ENCODE data around the gene ADGRB2.

Gene ADGRB2

DNA sequence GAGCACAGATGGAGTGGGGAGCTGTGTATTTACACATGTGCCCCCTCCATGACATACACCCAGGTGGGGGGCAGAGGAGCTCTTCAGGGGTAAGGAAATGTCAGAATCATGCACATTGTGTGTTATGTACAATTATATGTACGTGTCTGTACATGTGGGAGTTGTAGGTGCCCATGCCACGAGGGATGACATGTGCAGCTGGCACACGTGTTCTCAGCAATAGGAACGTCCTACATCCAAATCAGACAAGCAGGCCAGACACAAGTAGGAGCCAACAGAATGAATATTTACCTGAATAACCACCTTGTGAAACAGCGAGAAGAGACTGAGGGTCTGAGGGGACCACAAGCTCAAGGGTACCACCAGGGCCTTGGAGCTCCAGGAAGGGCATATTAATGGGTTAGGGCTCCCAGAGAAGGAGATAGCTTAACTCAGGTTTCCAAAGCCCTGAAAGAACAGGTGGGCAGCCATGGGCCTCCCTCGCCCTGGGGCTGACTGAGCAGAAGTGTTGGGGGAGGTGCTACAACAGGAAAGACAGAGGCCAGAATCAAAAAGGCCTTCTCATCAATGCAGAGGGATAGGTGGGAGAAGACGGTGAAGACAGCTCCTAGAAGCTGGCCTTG lies 63.6 kb downstream of the ADGRB2 start:
- DNase-seq (ENCODE audit: low spot score) = no peak

DNA sequence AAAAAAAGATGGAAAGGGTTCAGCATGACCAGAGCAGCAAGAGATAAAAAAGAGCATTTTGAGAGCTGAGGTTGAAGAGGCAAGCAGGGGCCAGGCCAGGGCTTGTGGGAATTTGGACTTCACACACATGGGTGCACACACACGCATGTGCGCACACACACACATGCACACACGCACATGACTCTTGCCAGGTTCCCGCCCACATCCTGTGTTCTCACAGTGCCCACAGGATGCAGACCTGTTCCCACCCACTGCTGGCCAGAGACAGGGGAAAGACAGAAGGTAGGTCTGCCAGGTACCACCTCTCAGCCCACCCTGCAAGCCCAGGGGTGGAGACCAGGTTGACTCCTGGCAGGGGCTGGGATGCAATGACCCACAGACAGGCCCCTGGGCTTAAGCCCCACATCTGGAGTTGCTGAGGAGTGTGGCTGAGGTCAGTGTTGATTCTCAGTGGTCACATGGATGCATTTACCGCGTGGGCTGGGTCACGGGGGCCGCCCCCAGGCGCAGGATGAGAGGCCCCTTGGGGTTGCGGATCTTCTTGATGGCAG lies 64.7 kb downstream of the ADGRB2 start:
- peak; percentile 43 for DNase-seq (ENCODE audit: low spot score)

DNA sequence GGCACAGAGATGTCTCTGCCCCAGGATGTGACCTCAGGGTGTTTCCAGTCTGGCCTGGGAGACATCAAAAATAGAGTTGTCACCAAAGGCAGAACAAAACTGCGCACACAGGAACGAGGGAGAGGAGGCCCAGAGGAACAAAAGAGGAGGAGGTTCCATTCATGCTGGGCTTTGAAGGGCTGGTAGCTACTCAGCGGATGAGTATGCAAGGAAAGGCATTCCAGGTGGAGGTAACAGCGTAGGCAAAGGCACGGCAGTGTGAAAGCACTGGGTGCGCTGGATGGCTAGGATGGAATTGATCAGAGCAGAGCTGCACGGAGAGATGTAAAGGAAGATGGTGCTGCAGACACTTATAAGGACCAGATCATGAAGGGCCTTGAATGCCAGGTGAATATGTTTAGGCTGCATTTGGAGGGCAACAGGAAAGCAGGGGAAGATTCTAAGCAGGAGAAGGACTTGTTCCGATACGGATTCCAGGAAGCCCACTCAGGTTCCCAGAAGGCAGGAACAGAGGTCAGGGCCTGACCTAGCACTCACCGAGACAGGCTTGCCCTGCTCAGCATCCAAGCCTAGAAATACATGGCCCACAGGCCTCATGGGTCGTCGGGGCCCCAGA lies 66.7 kb downstream of the ADGRB2 start:
- DNase-seq (ENCODE audit: low spot score) = no peak

DNA sequence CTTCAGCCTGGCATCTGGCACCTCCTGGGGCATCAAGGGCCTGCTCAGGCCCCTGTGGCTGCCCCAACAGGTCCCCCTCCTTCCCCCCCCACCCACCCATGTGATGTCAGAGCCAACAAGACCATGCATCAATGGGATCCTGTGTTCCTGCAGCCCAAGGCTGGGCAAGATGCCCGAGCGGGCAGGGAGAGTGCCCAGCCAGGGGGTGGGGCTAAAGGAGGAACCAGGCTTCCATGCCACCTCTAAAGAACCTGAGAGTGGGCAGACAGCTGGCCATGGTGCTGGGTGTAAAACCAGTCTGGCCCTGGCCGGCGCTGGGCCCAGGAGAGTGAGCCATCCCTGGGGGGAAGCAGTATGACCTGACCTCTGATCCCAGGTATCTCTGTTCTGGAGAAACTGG lies 67.9 kb downstream of the ADGRB2 start:
- no peak for DNase-seq (ENCODE audit: low spot score)

DNA sequence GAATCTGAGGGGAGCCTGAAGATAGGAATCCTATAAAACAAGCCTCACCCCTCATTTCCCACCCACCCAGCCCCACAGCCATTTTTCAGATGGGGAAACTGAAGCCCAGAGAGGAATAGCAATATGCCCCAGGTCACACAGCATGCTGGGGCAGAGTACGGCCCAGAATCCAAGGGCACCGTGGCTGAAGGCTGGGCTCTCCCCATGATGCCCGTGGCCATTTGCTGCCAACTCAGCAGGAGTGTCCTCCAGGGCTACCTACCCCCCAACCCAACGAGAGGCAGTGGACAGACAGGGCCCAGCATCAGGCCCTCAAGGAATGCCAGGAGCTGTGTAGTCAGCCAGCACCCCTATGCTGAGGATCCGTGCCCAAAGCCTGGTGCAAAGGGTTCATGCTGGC lies 68.8 kb downstream of the ADGRB2 start:
- no peak for DNase-seq (ENCODE audit: low spot score)

DNA sequence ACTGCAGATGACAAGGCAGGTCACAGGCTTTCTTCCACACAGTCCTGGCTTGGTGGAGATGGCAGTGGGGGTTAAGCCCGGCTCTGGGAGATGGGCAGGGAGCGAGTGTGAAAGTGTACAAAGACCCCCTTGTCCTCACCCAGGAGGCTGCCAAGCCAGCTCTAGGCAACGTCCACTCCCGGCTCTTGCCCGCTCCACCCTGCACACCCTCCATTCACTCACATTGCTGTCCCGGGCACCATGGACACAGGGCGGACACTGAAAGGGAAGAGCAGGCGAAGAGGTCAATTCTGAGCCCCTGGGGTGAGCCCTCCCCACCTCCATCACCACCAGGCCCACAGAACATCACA lies 69.2 kb downstream of the ADGRB2 start:
- DNase-seq (ENCODE audit: low spot score) = no peak

DNA sequence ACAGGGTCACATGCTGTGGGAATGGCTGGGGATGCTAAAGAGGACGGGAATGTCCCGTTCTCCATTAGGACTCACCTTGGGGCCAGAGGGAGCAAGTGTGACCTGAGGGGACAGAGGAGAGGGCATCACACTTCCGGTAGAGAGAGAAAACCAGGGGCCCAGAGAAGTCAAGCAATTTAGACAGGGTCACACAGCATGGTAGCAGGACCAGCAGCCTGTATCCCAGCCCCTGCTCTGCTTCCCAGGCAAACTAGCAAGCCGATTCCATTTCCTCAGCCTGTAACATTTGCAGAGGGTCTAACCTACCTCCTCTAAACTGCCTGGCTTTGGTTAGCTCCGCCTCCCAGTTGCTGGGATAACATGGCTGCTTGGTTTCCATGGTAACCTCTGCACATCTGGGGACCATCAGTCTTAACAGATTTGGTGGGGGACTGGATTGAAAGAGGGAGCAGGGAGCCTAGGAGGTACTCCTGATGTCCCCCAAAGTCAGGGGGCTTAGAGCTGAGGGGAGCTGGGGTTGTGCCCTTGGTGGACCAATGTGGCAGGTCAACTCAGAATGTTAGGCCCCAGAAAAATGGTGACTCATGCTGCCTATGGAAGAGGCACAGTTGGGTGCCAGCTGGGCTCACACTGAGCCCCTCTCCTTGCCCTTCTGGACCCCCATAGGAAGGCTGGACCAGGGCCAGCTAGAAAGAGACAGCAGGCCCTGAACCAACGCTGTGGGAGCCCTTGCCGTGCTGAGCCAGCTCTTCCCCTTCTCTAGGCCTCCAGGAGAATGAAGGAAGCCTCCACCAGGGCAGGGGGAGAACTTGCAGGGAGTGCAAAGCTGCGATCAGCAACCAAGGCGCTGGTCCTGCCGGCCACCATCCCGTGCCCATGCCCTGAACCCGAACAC lies 69.8 kb downstream of the ADGRB2 start:
- no peak for DNase-seq (ENCODE audit: low spot score)

DNA sequence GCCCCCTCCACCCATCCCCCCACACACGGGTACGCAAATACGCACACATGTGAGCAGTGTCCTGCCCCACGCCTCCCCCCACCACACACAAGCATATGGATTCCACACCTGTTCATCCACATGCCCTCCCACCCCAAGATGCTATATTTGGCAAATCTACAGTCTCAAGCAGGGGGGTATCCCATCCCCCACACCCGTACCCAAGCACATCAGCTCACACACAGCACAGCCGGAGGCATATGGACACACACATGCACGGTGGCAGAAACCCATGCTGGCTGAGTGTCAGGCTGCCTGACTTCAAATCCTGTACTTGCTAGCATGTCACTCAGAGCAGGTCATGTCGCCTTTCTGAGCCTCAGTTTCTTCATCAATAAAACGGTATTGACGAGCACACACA lies 70.9 kb downstream of the ADGRB2 start:
- no peak for DNase-seq (ENCODE audit: low spot score)

DNA sequence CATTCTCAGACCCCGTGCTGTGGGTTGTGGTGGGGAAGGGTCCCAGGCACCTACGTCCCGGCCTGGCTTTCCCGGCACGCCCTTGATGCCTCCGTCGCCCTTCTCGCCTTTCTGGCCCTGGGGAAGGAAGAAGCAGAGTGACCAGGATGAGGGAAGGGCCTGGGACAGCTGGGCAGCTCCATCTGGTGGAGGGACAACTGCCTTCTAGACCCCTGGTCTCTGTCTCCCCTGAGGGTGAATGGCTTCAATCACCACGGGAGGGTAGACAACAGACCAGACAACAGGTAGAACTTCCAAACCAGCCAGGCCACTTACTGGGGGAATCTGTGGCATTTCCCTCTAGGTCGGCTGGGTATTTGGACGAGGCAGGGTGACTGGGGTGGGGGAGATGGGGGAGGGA lies 72.2 kb downstream of the ADGRB2 start:
- DNase-seq (ENCODE audit: low spot score) = no peak

DNA sequence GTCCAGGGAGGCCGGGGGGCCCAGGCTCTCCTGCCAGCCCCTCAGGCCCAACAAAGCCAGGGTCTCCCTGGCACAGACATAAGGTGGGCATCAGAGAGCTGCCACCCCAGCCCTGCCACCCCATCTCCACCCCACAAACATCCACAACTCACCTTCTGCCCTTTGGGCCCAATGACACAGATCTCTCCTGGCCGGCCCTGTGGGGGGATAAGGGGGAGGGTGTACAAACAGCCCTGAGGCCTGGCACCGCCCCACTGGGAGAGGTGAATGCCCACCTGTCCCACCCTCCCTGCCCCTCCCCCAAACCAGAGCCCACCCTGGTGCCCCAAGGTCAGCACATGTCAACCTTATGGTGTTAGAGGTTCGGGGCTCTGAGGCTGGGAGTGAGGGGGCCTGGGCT lies 72.7 kb downstream of the ADGRB2 start:
- no peak for DNase-seq (ENCODE audit: low spot score)

DNA sequence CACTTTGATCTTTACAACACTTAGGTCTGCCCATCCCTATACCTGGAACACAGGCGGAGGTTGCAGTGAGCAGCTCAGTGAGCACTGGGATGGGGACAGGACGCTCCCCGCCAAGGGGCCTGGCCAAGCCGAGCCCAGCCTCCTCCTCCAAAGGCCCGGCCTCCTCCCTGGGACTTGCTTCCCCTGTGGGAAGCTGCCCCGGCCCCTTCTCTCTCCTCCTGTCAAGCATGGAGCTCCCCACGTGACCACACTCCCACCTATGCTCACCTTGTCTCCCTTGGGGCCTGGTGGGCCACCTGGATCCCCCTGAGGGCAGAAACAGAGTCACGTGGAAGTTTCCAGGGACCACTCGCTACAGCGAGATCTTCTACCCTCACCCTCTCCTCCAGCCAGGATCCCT lies 73.2 kb downstream of the ADGRB2 start:
- no peak for DNase-seq (ENCODE audit: low spot score)

DNA sequence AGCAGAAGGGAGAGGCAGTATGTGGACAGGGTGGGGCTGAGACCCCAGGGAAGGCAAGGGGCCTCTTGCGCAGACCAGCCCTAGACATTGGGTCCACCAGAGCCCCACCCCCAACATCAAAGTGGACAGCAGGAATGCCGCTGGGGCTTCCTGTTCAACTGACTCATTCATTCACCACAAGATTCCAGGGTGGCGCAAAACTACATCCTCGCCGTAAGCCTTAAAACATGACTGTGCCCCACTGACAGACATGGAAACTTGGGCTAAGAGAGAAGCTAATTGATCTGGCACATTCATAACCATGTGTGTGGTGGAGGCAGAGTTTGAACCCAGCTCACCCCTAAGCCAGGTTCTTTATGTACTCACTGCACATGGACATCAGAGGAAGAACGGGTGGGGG lies 74.3 kb downstream of the ADGRB2 start:
- DNase-seq (ENCODE audit: low spot score) = no peak

DNA sequence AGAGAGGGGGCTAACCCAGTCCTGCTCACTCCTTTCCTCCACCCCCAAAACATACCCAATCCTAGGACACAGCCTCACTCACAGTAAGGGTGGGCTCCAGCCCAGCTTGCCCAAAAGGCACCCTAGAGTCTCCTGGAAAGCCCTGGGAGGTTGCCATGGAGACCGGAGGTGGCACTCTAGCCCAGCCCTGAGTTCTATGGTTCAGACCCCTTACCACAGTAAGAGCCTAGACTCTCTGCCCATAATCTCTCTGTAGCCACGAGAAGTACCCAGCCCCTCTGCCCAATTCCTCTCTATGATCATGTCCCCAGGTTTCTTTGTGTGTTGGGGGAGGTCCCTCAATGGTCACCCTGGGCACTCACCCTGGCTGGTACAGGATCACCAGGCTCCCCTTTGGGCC lies 74.8 kb downstream of the ADGRB2 start:
- no peak for DNase-seq (ENCODE audit: low spot score)

DNA sequence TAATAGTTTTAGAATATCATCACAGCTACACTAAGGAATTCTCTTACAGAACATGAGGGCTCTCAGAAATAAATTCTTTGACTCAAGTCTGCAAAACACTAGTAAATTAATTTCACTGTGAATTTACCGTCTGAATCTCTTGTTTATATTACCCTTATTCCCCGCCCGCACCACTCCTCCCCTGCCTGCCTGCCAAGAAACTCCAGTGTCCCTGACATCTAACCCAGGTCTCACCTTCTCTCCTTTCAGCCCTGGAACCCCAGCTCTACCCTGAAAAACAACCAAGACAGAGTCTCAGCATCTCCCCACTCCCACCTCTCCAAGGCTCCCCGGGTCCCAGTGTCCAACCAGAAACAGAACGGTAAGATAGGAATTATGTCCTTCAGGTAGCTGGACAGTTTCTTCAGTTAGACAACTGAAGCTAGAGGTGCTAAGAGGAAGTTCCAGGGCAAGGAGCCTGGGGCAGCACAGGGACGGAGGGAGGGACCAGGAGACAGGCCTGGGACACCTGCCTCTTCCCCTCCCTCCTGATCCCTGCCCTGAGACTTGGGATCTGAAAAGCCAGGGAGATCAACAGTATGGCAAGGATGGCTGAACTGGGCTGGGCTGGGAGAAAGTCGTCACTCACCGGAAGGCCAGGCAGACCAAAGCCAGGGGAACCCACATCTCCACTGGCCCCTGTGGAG lies 75.8 kb downstream of the ADGRB2 start:
- DNase-seq (ENCODE audit: low spot score) = no peak

DNA sequence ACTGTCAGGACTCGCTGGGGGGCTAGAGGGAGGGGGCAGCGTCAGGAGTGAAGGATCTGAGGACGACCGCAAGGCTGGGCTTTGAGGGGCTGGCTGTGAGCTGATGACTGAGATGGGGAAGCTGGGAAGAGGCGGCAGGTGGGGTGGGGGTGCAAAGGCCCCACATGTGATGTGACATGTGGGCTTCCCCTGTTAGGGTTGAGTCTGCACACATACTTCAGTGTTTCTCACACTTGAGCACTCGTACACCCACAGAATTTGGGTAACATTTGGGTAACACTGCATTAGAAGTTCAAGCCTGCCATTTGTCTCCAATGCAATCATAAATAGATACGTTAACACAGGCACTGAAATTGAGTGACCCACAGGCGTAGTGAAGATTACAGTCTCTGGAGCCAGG lies 76.5 kb downstream of the ADGRB2 start:
- DNase-seq (ENCODE audit: low spot score) = no peak

DNA sequence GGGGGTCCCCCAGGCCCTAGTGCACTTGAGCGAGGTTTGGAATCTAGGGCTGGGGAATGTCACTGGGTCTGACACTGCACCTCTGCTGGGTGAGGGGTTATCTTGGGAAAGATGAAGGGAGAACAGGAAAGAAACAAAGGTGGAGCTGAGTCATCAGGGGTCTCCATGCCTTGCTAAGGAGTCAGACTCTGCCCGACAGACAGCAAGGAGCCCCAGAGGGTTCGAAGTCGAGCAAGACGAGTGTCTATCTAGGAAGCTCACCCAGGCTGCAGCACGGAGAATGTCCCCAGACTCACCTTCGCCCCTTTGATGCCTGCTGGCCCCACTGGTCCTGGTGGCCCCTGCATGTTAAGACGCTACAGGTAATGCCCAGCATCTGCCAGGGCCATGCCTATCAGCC lies 78.3 kb downstream of the ADGRB2 start:
- no peak for DNase-seq (ENCODE audit: low spot score)

DNA sequence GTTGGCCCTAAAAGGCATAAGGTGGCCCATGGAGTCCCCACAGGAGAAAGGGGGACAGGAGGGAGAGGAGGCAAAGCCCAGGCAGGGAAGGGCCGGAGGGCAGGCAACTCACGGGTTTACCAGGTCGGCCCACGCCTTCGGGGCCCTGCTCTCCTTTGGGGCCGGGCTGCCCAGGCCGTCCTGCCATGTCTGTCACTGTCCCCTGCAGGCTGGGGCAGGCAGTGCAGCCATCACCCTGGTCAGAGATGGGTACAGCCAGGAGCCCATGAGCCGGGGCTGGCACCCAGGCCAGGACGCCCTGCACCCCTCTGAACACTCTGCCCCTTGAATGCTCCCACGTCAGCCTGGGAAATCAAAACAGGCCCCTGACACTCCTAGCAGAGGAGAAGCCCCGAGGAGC lies 80.1 kb downstream of the ADGRB2 start:
- DNase-seq (ENCODE audit: low spot score) = no peak

DNA sequence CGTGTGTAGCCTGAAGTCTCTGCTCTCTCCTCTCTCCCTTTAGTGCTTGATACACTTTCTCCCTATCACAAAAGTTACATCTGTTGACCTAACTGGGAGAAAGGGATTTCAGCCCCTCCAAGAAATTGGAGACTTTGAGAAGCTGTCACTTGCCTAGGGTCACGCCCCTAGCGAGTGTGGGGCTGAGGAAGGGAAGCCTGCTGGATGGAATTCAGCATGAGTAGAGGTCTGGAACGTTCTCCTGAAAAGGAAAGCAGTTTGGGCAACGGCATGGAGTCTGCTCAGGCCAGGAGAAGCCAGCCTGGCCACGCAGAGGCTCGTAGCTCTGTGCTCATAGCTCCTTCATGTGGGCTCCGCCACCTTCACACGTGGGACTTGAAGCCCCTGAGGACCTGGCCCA lies 82.7 kb downstream of the ADGRB2 start:
- DNase-seq (ENCODE audit: low spot score) = no peak

DNA sequence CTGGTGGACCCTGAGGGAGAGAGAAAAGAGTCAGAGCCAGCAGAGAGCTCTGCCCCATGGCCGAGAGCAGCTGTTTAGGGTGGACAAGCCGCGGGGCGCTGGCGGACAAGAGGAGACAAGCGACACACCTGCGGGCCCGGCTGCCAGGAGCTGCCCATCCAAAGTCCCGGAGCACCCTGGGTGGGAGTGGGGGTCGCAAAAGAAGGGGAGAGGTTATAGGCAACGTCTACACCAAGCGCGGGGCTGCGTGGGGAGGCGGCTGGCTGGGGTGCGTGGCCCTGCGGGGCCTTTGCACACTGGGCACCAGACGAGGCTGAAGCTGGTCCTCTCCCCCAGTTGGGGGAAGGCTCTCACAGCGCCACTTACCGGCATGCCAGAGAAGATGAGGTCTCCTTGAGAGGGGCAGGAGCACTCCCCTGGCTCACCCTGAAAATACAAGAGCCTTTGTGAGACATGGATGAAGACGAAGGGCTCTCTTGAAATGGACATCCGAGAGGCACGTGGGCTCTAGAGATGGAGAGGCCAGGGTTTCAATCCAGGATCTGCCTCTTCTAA lies 84.4 kb downstream of the ADGRB2 start:
- no peak for DNase-seq (ENCODE audit: low spot score)

DNA sequence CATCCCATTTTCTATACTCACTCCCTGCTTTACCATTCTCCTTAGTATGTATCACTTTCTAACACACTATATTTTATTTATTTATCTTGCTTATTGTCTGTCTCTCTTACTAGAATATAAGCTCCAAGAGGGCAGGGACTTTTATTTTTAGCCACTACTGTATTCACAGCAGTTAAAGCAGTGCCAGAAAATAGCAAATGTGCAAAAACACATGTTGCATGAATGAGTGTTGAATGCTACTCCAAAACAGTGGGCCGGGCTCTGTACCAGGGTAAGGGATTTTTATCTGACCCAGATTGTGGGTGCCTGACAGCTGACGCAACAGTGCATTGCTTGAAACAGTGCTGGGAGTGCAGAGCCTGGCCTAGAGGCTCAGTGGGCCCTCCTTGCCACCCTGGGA lies 85.0 kb downstream of the ADGRB2 start:
- DNase-seq (ENCODE audit: low spot score) = no peak

DNA sequence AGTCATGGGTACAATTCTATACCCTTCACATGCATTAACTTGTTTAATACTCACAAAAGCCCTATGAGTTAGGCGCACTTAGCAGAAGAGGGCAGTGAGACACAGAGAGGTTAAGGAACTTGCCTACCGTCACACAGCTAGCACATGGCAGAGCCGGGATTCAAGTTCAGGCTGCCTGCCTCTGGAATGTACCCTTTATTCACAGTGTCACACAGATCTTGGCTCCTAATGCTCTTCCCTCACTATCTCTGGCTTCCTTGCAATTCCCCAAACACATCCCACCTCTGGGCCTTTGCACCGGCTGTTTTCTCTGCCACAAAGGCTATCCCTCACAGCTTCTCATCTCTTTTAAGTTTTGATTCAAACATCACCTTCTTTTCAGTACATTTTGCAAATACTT lies 85.5 kb downstream of the ADGRB2 start:
- DNase-seq (ENCODE audit: low spot score) = no peak

DNA sequence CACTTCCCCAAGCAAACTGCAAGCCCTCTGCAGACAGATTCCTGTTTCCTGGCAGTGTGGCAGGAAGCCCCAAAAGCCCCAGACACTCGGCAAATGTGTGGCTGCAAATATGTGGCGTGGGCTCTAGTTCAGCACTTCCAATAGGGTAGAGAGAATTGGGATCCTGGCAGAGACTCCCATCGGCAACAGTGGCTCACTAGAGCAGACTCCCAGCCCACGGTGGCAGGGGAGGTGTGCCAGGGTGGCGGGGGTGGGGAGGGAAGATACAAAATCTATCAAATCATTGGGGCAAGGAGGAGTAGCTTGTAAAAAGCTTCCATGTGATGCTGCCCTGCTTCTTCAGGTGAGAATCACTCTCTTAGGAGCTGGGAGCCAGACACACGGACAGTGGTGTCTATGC lies 86.2 kb downstream of the ADGRB2 start:
- no peak for DNase-seq (ENCODE audit: low spot score)
